Upper lobe of left lung (tissue), 4 donors: ENCODE measurements around the gene NSDHL.

Source experiments
- CTCF ChIP-seq, 6 experiments: fragments of 450-650 bp in 4 of 6; fragments of 200-600 bp in 2 of 6; sonication (generic) in 2 of 6; IDR thresholded peaks; one replicate each; pipeline ENCODE4 v1.5.1; 2016 to 2019; ENCODE audit warnings: antibody characterized with exemption in 6 of 6
- POLR2AphosphoS5 ChIP-seq, 2 donors: sonication (generic); formaldehyde crosslinking; IDR thresholded peaks; one replicate each; pipeline ENCODE4 v1.5.1; 2017; ENCODE audit warnings: antibody characterized with exemption in 2 of 2

- TF ChIP-seq CTCF (IDR thresholded peaks at IDR 0.05) (no peak), POLR2AphosphoS5 (IDR thresholded peaks at IDR 0.05) (no peak)
These were observed 1.7 kb downstream of the NSDHL start for GRCh38 chrX:152832520-152832919.
